GDM1 (cell line): ENCODE measurements around the gene DNAJC11.

Experiments
- DNase-seq: peaks from one replicate; lab custom pipeline; 2025; lab: John Stamatoyannopoulos, UW

The DNAJC11 gene

DNA sequence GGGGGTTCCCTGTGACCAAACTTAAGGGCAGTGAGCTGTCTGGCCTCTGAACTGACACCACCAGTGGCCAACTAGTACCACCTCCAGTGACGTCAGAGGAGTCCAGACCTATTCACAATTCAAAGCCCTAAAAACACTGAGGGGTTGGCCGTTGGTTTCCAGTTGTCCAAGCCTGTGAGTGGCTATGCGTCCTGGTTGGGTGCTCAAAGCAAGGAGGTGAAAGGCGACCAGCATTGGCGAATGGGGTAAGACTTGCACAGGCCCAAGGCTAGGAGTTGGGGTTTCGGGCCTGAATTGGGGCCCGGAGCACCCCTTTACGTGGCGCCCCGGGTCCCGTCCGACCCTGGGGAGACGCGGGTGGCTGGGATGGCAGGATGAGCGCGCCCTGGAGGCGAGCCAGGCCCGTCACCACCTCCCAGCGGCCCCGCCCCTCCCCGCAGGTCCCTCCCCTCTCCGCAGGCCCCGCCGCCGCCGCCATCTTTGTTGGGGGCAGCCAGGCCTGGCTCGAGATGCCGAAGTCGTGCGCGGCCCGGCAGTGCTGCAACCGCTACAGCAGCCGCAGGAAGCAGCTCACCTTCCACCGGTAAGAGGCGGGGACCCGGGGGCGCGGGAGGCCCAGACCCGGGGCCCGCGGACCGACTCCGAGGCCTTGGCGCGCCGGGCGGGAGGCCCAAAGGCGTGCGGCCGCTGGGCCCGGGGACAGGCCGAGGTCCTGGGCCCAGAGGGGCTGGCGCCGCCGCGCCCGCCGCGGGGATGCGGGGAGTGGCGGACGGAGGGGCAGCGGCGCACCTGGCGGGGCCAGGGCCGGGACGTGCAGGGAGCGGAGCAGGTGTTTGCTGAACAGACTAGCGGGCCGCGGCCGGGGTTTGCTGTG, 76.7 kb downstream of the DNAJC11 start, which contains the start of gene THAP3:
THAP3 (plus strand) TSS at position 159 of the 874 bp plus-strand sequence; CDS start at position 510, 351 bp downstream.
- DNase-seq = peak; percentile 61

DNA sequence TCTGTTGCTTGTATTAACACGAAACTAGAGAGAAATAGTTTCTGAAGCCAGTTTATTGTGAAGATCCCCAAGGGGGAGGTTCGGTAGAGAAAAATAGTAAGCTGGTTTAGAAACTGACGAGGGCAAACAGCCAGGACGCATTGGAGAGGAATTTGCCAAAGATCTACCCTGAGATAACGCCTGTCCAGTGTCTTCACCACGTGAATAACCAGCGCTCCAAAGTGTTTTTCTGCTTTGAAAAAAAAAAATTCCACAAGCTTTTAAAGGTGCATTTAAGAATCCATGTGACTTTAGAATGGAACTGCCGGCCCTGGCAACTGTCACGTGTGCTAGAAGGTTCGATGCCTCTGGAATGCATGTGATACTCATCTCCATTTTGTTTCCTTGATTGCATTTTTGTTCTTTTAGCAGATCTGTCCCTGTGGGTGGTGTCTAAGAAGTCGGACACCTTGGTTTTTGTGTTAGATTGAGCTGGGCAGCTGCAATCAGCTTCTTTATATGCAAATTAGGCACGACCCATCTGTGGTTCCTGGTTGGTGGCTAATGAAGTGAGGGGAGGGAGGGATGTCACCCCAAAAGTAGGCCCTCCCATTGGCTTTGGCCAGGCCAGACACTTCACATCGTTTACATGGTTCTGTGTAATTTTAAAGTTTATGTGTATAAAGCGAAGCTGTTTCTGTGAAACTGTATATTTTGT, 78.2 kb downstream of the DNAJC11 start:
- DNase-seq = no peak

DNA sequence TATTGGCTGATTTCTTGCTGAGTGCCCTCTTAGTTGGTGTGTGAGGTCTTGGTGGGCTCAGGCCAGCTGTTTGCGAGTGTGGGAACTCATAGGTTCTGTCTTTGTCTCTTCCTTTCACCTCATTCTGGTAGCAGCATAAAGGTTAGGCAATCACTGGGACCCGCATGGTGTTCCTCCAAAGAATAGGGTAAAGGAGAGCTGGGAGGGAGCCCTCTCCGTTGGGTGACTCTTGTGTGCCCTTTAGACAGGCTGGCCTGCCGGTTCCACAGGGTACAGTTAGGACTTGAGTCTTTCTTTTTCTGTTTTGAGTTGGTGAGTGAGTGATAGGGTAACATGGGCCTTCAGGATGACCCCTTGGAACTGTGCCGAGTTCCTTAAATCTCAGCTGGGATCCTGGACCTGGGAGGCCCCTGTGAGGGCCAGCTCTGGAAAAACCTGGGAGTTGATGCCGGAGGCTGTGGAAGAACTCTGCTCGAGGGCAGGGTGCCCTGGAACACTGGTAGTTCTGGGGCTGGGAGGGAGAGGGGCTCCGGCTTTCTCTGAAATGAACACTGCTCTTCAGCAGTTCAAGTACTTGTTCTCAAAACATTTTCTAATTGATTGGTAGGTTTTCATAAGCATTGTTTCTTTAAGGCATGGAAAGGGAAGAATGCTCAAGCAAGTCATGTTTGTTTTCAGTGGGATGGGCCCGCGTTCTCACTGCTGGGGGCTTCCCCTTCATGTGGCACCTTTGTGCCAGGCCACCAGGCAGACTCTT, 79.0 kb downstream of the DNAJC11 start:
- no peak for DNase-seq

DNA sequence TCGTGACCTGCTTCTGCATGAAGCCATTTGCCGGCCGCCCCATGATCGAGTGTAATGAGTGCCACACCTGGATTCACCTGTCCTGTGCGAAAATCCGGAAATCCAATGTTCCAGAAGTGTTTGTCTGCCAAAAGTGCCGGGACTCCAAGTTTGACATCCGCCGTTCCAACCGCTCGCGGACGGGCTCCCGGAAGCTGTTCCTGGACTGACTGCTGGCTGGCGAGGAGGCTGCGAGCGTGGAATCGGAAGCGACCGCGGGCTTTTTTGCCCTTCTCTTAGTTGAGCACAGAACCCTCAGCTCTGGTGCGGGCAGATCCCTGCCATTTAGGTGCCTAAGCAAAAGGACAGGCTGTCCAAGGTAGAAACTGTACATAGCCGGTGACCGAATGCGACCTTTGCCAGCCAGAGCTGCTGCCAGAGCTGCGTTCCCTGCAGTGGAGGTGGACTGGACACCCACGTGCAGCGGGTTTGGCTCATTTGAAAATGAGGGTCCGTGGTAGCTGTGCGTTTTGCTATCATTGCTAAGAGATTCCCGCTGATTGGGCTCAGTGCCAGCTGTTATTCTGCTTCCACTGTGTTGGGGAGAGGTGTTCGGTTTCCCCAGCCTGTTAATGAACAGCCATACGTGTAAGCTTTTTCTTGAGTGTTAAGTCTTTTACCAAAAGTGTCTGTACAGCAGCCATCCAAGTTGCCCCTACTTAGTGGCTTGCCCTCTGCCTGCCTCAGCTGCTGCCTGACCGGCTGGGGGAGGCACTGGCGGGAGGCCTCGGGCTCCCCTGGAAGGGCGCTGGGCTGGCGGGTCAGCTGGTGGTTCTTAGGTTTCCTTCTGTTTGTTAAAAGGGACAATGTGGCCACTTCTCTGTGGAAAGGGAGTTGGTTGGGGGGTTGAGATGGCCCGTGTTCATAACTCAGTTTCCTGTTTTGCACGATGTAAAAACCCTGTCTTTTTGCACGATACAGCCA, 79.9 kb downstream of the DNAJC11 start:
- DNase-seq = no peak

DNA sequence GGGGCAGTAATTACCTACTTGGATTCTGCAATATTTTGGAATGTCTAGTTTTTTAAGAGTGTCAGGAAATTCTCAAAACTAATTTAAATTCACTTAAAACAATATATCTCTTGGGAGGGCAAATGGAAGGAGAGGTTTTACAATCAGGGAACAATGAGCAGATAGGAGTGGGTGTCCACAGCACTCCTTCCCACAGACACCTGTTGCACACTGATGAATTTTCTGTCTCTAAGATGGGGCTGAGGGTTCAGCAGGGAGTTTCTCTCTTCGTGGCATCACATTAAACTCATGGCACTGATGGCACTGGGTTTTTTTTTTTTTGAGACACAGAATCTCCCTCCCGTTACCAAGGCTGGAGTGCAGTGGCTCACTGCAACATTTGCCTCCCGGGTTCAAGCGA, 82.6 kb downstream of the DNAJC11 start:
- no peak for DNase-seq

DNA sequence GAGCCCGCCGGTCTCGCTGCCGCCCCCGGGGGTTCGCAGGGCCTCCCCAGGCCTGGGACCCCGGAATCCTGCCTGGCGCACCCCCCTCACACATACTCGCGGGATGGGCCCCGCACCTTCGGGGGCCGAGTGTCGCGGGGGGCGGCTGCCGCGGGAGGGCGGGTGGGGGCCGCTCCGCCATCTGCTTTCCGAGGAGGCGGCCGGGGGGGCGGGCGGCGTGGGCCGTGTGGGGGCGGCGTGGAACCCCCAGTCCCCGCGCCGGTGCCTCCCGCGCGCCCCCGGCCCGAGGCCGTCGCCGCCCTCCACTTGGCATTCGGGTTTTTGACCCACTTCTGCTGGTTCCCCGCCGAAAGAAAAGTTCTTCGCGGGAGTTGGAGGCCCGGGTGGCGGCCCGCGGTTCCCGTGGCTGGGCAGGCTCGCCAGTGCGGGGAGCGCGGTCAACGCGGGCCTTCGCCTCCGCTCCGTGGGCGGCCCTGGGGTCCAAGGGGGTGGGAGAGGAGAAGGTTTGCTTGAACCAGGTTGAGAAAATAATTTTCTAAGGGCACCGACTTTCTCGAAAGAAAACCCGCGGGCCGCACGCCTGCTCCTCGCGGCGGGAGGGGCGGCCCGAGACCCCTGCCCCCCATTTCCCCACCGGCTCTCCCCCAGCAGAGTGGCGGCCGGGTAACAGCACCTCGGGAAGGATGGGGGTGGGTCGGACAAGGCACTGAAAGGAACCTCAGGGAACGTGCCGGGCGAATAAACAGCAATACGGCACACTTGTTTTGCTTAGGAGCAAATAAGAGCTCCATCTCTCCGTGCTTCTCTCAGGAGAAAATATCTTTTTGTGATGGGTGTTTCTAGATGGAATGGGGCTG, 86.5 kb downstream of the DNAJC11 start:
- no peak for DNase-seq

DNA sequence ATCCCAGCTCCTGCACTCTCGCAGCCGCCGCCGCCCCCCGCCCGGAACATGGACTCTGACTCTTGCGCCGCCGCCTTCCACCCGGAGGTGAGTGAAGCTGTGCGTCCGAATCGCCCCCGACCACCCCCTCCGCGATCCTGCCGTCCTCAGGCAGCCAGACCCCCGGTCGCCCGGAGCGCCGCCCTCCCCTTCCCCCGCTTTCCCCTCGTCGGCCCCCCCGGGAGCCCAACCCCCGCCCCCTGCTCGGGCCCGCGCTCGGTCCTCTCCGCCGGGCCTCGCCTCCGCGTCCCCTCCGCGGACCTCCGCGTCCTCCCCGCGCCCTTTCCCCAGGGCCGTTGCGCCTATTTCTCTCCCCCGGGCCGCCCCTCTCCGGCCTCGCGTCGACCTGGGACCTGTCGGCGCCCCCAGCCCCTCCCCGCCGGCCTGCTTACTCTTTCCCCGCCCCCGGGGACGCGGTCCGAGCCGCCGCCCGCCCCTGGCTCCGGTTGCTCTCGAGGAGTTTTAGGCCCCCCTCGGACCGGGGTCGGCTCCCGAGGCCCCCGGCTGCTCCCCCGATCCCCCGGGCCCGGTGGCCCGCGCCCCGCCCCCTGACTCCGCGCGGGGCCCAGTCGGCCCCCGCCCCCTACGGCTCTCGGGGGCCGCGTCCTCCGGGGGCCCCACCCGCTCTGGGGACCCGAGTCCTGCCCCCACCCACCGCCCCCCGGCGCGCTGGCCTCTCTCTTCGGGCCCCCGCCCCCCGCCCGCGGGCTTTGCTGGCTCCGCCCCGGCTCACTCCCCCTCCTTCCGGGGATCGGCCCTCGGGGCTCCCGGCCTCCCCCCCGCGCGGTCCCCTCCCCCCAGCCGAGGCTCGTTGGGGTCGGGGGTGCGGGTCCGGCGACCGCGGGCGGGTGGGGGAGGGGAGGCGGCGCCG, 87.3 kb downstream of the DNAJC11 start:
- no peak for DNase-seq

DNA sequence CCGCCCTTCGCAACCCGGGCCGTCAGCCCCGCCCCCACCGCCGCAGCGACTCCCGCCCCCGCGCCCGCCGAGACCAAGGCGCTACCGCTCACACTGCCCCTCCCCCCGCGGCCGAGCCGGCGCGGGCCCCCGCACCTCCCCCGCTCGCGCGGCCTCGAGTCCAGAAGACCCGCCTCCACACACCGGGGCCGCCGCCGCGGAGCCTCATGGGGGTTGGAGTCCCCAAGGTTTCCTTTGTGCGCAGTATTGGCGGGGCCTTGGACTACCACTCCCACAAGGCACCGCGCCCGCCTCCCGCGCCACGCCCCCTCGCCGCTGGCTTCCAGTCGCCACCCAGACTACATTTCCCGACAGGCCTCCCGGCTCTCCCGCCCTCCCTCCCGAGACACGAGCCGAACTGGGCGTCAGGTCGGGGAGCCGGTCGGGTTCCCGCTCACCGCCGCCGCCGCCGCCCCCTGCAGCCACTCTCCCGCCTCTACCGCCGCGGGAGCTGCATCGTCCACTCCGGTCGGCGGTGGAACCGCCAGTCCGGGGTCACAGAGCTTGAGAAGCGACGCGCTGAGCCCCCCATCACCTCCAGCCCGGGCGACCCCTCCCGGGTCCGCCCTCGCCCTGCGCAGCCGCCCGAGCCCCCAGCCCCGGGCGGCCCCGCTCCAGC, 88.1 kb downstream of the DNAJC11 start, which contains the start of gene PHF13:
PHF13 (plus strand) TSS at position 371 of the 658 bp plus-strand sequence. CDS start 336 bp downstream, outside the sequence.
- peak; percentile 99 for DNase-seq

DNA sequence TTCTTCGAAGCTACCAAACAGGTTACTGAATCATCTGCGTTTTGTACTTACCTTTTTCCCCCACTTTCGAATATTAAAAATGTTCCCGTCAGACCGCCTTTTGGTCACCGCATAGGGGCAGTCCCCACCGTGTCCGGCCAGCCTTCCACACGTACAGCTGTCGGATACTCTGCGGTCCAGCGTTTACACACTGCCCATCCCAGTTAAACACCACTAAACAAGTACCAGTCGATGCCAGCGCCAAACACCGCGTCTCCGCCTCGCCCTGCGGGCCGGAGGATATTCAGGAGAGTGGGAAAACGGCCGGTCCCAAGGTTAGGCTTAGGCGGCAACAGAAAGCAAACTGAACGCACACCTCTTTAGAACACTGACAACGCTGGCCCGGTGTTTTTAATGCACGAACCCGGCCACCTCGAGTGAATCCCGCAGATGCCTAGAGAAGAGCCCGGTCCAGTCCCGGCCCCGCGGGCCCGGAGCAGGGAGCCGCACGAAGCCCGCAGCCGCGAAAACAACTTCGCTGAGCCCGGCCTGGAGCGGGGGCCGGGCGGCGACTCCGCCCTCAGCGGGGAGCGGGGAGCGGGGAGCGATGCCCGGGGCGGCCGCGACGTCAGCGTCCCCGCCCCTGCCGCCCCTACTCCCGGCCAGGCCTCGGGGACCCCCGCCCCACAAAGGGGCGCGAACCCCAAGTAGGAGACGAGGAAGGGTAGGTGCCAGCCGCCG, 88.8 kb downstream of the DNAJC11 start:
- no peak for DNase-seq

DNA sequence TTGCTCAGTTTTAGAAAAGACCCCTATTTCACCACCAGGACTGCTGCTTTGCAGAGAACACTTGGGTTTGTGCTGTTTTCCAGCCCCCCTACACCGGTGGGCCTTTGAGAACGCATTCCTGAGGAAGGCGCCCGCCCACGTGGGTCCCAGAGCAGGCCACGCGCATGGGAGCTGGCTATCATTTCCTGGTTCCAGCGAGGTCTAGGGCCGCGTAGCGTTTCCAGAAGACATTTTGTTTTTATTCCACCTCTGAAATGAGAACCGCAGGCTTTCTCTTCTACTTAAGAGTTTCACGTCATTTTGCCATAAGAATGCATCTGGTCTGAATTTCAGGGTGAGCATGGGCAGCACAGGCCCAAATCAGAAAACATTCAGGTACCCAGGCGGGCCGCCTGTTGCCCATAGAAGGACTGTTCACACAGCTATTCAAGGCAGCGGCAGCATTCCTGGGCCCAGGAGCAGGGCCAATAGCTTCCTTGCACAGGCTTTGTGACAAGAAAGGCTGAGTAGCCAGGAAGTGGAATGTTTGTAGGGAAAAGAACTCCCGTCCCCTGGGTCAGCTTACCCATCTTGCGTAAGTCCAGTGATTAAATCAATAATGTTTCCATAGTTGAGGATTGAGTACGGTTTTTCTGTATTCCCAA, 97.6 kb downstream of the DNAJC11 start:
- DNase-seq = no peak

DNA sequence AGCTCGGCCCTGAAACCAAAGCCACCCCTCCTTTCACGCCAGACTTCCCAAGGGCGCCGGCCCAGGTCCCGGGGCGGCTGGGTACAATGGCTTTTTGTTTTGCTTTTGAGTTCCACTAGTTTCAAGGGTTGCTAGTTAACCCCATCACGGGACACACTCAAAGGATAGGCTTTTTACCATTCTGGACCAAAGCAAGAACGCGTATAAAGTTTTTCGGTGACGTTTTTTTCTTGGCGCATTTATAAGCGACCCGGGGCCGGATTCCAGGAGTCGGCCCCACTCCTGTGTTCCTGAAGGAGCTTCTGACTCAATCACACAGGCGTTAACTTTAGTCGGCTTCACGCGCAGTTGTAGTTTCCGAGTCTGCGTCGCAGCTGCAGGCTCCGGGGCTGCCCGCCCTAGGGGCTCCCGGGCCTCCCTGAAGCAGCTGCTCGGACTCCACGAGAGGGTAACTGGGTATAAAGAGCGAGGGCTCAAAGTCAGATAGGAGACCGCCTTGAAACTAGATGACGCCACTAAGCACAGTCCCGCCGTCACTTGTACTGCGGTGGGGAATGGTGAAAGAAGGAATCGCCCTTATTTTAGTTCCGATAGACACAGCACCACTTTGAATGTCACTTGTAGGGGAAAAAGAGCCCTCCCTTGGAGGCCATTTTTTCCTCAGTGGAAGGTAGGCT, 98.2 kb downstream of the DNAJC11 start:
- no peak for DNase-seq

DNA sequence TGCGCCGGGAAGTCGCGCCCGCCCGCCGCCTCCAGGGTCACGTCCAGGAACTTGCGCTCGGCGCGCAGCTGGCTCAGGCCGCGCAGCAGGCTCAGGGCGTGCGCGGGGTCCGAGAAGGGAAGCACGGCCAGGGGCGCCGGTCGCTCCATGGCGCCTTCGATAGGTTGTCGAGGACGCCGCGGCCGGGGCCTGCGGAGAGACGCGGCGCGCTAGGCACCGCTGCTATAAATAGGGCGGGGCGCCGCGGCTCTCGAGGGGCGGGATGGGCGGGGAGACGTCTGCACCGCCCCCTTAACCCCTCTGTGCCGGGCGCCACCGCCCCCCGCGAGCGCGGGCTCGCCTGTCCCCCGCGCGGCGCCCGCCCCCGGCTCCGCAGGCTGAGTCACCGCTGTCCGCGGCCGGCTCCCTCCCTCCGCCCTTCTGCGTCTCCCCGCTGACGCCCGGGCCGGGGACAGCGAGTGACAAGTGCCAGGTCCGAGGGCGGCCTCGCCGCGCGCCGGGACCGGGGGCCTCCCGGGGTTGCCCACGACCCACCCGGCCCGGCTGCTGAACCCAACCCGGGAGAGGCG, 98.9 kb downstream of the DNAJC11 start, which contains the start of gene KLHL21:
KLHL21 (minus strand) TSS at position 201 of the 569 bp plus-strand sequence; CDS start at position 149, 52 bp downstream.
- peak; percentile 85 for DNase-seq

DNA sequence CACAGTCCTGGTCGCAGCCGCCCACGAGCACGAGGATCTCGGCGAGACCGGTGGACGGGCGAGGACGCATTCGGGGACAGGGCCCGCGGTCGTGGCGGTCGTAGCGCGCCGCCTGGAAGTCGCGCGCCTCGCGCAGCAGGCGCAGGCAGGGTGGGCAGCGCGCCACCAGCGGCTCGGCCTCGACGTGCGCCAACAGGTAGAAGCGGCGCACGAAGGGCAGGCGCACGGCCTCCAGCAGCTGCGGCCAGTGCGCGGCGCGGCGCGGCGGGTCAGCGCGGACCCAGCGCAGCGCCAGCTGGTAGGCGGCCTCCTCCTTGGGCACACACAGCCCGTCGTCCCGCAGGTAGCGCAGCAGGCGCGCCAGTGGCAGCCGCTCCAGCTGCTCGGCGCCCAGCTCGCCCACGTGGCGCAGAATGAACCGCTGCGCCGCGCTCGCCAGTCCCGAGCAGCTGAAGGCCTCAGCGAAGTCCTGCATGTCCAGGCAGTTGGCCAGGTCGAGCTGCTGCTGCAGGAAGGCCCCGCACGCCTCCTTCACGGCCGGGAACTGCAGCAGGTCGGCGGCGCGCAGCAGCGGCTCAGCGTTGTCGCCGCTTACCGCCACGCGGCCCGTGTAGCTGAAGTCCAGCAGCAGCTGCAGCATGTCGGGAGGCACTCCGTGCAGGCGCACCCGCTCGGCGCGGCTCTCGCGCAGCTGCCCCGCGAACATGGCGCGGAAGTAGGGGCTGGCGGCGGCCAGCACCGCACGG, 99.5 kb downstream of the DNAJC11 start:
- DNase-seq = no peak

DNA sequence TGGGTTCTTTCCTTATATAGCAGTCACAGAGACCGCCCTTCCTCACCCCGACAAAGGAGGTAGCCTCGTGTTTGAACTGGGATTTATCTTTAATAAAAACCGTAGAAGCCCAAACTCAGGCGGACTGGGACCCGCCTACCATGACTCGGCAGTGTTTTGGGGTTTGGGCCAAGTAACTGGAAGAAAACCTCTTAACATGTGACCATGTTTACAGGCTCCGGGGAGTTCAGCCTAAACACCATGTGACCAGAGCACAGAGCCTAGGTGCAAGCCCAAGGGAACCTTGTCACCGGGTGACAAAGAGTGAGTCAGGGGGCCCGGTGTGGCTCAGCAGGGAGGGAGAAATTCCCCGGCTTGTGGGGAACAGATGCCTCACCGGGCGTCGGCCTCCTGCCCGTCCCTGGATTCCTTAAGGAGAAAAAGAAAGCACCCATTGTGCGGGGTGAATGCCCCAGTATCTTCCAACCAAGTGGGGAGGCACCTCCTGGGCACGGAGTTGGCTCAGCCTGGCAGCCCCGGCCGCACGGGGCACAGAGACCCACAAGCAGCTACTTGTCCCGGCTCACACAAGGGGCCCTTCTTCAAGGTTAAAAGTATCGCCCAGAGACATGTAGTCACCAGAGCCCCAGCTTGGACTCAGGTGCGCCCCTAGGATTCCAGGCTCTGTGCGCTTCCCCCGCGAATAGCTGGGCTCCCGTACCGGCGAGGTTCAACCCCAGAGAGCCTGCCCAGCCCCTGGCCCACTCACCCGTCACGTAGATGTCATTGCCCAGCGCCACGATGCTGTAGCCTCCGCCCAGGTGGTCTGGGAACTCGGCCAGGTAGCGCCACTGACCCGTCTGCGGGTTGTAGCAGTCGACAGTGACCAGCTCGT, 100.3 kb downstream of the DNAJC11 start:
- DNase-seq = peak; percentile 29
